Activated effector memory CD4-positive, alpha-beta T cell treated with Interleukin-2 at 50 U/mL for 16 hours (primary cell): ENCODE data around the gene TPSB2.
"Not testable (repeated sequence)": the region's sequence is repeated elsewhere in the genome, so short reads cannot be mapped to it uniquely, and the experiment has no call there.

Experiments
- DNase-seq: peaks from one replicate; pipeline ENCODE4 v3.0.0-alpha.2; 2020

The TPSB2 gene

GRCh38 chr16:1240436-1240835 is 10.5 kb upstream of the TPSB2 start, which contains the start of gene TPSAB1:
TPSAB1 (plus strand) TSS chr16:1240705; CDS start chr16:1240939, 234 bp downstream.
- not testable (repeated sequence) for DNase-seq

GRCh38 chr16:1239575-1239974 is 9.6 kb upstream of the TPSB2 start:
- not testable (repeated sequence) for DNase-seq

GRCh38 chr16:1238909-1239308 is 8.9 kb upstream of the TPSB2 start:
- DNase-seq: not testable (repeated sequence)

GRCh38 chr16:1237990-1238389 is 8.0 kb upstream of the TPSB2 start:
- DNase-seq: no peak

- not testable (repeated sequence) for DNase-seq
Observed at GRCh38 chr16:1236659-1237058, 6.7 kb upstream of the TPSB2 start.

GRCh38 chr16:1232049-1232748 is 2.2 kb upstream of the TPSB2 start:
- not testable (repeated sequence) for DNase-seq

- DNase-seq: not testable (repeated sequence)
Observed at GRCh38 chr16:1231301-1231700, 1.3 kb upstream of the TPSB2 start.

GRCh38 chr16:1230471-1231212 is 658 bp upstream of the TPSB2 start:
- not testable (repeated sequence) for DNase-seq

GRCh38 chr16:1229476-1229875 is 508 bp downstream of the TPSB2 start:
- not testable (repeated sequence) for DNase-seq

- not testable (repeated sequence) for DNase-seq
Observed at GRCh38 chr16:1228227-1228626, 1.8 kb downstream of the TPSB2 start.

- not testable (repeated sequence) for DNase-seq
Observed at GRCh38 chr16:1226692-1227091, 3.3 kb downstream of the TPSB2 start.

- not testable (repeated sequence) for DNase-seq
Observed at GRCh38 chr16:1225728-1226311, 4.2 kb downstream of the TPSB2 start.

- no peak for DNase-seq
Observed at GRCh38 chr16:1225051-1225451, 4.9 kb downstream of the TPSB2 start, which contains the start of gene TPSG1. TPSG1 (minus strand) TSS chr16:1225268; CDS start chr16:1225252, 16 bp downstream.

GRCh38 chr16:1224558-1224957 is 5.4 kb downstream of the TPSB2 start:
- DNase-seq: no peak

- no peak for DNase-seq
Observed at GRCh38 chr16:1223355-1224214, 6.4 kb downstream of the TPSB2 start.

- no peak for DNase-seq
Observed at GRCh38 chr16:1222553-1223354, 7.2 kb downstream of the TPSB2 start.

GRCh38 chr16:1221628-1222552 is 8.1 kb downstream of the TPSB2 start:
- DNase-seq: no peak

- no peak for DNase-seq
Observed at GRCh38 chr16:1220841-1221627, 8.9 kb downstream of the TPSB2 start.

- no peak for DNase-seq
Observed at GRCh38 chr16:1220098-1220728, 9.8 kb downstream of the TPSB2 start.
